Osteocyte (in vitro differentiated cells): ENCODE measurements around the gene ARL11. TPM values are rescaled to one million over a fixed set of nuclear protein-coding genes. Genes with fewer than 3 reads are reported as not detected.

Source experiments
- DNase-seq: peaks from one replicate; pipeline ENCODE4 v3.0.0; 2021; ENCODE audit warnings: mixed read lengths; ENCODE audit not compliant: unreplicated experiment; ENCODE audit errors: extremely low spot score
- H3K27ac Mint-ChIP-seq: one replicate; pipeline ENCODE4 v1.8.0; 2021; ENCODE audit warnings: mild to moderate bottlenecking, mixed read lengths; ENCODE audit not compliant: unreplicated experiment
- H3K27me3 Mint-ChIP-seq: one replicate; pipeline ENCODE4 v1.8.0; 2021; ENCODE audit warnings: mixed read lengths; ENCODE audit not compliant: unreplicated experiment
- H3K36me3 Mint-ChIP-seq: one replicate; pipeline ENCODE4 v1.8.0; 2021; ENCODE audit warnings: mixed read lengths; ENCODE audit not compliant: unreplicated experiment
- H3K4me1 Mint-ChIP-seq: one replicate; pipeline ENCODE4 v1.8.0; 2021; ENCODE audit warnings: mixed read lengths; ENCODE audit not compliant: unreplicated experiment
- H3K4me3 Mint-ChIP-seq: one replicate; pipeline ENCODE4 v1.8.0; 2021; ENCODE audit warnings: mild to moderate bottlenecking, moderate library complexity, mixed read lengths; ENCODE audit not compliant: unreplicated experiment
- H3K9me3 Mint-ChIP-seq: one replicate; pipeline ENCODE4 v1.8.0; 2021; ENCODE audit warnings: mixed read lengths; ENCODE audit not compliant: unreplicated experiment
- total RNA-seq: library from RNA; stranded (reverse); gene quantifications from 2 replicates; pipeline ENCODE4 v1.2.1, GENCODE V29; 2021
- TF ChIP-seq, protein P1 (sequence below): fragments of 200-600 bp; sonication (generic); IDR thresholded peaks from 2 replicates; pipeline ENCODE4 v1.5.0; 2021; ENCODE audit warnings: antibody characterized with exemption, mild to moderate bottlenecking, moderate library complexity

The ARL11 gene
- total RNA-seq, 1 donor from 2014 or later: not detected

GRCh38 chr13:49638744-49639072 is 10.4 kb downstream of the ARL11 start:
- DNase-seq: no peak
- Mint-ChIP-seq H3K27me3 (peaks cover 2% of the 10 kb centered on the region), H3K27ac (no peak overlapping the region), H3K4me1 (no peaks in the 10 kb centered on the region), H3K36me3 (no peaks in the 10 kb centered on the region), H3K4me3 (no peak overlapping the region), H3K9me3 (no peaks in the 10 kb centered on the region)
- TF ChIP-seq, protein P1, sequence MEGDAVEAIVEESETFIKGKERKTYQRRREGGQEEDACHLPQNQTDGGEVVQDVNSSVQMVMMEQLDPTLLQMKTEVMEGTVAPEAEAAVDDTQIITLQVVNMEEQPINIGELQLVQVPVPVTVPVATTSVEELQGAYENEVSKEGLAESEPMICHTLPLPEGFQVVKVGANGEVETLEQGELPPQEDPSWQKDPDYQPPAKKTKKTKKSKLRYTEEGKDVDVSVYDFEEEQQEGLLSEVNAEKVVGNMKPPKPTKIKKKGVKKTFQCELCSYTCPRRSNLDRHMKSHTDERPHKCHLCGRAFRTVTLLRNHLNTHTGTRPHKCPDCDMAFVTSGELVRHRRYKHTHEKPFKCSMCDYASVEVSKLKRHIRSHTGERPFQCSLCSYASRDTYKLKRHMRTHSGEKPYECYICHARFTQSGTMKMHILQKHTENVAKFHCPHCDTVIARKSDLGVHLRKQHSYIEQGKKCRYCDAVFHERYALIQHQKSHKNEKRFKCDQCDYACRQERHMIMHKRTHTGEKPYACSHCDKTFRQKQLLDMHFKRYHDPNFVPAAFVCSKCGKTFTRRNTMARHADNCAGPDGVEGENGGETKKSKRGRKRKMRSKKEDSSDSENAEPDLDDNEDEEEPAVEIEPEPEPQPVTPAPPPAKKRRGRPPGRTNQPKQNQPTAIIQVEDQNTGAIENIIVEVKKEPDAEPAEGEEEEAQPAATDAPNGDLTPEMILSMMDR: no peak

DNA sequence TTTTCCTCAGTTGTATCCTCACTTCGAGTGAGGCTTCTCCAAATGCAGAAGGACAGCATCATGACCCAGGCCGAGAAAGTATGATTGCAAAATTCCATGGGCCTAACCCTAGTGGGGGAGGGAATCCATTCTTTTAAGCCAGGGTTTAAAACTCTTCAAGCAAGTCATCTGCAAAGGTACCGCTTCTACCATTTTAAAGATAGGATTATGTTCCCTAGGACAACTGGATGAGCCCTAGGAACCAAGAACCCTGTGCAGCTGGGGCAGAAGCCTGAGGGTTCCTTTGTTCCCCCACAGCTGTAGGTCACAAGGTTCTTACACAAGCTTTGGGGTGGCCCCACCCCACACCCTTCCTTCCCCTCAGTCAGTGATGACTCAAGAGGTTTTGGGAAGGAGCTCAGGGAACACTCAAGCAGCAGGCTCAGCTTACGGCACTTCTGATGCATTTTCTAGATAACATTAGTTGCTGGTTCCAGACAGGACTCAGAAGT is 13.5 kb downstream of the ARL11 start:
- H3K27me3 Mint-ChIP-seq: no peaks in the 10 kb centered on the region
- no peaks in the 10 kb centered on the region for H3K4me1 Mint-ChIP-seq
- DNase-seq: no peak
- H3K27ac Mint-ChIP-seq: no peak overlapping the region
- no peak overlapping the region for H3K4me3 Mint-ChIP-seq
- TF ChIP-seq, protein P1: no peak
- no peaks in the 10 kb centered on the region for H3K36me3 Mint-ChIP-seq
- no peaks in the 10 kb centered on the region for H3K9me3 Mint-ChIP-seq

DNA sequence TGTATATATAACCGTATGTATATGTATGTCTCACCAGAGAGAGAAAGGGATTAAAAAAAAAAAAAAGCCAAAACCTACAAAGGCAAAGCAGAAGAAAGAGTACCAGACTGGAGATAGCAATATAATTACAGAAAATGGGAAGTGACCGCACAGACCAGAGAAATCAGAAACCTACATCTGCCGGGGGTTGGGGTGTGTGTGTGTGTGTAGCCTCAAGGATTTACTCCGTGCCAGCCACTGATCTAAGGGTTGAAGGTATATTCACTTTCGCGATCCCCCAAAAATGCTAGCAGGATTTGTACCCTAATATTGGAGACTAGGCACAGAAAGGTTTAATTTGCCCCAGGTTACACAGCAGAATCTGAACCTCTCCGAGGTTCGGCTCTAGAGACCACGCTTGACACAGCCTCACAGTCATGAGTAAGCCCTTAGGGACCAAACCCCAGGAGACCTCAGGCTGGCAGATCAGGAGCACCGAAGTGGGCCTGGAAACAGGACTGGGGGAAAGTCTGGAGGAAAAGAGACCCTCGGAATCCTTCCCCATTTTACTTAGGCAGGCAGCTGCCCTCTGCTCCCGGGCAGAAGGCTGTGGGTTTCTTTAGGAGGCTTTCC is 14.8 kb downstream of the ARL11 start:
- no peaks in the 10 kb centered on the region for H3K27me3 Mint-ChIP-seq
- DNase-seq: no peak
- H3K9me3 Mint-ChIP-seq: no peaks in the 10 kb centered on the region
- no peak overlapping the region for H3K27ac Mint-ChIP-seq
- no peak overlapping the region for H3K4me3 Mint-ChIP-seq
- no peaks in the 10 kb centered on the region for H3K36me3 Mint-ChIP-seq
- TF ChIP-seq, protein P1: no peak
- H3K4me1 Mint-ChIP-seq: no peaks in the 10 kb centered on the region

- TF ChIP-seq, protein P1: no peak
- Mint-ChIP-seq H3K27ac (no peak overlapping the region), H3K27me3 (no peaks in the 10 kb centered on the region), H3K4me1 (peaks cover 4% of the 10 kb centered on the region), H3K4me3 (no peak overlapping the region), H3K36me3 (no peaks in the 10 kb centered on the region), H3K9me3 (no peaks in the 10 kb centered on the region)
- DNase-seq: no peak
Measured at GRCh38 chr13:49645451-49645850, 17.1 kb downstream of the ARL11 start.

DNA sequence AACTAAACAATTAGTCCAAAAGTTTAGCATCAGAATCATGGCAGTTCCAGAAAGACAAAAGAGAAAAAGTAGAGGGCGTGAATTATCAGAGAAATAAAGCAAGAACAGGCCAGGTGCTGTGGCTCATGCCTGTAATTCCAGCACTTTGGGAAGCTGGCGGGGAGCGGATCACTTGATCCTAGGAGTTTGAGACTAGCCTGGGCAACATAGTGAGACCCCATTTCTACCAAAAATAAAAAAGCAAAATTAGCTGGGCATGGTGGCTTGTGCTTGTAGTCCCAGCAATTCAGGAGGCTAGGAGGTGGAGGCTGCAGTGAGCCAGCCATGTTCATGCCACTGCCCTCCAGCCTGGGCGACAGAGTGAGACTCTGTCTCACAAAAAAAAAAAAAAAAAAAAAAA is 18.4 kb downstream of the ARL11 start:
- no peak for DNase-seq
- Mint-ChIP-seq H3K9me3 (no peaks in the 10 kb centered on the region), H3K4me3 (no peak overlapping the region), H3K27me3 (no peaks in the 10 kb centered on the region), H3K27ac (no peak overlapping the region), H3K36me3 (no peaks in the 10 kb centered on the region), H3K4me1 (peaks cover 4% of the 10 kb centered on the region)
- TF ChIP-seq, protein P1: no peak
